K562 (cell line): ENCODE results near the gene SEC61A2. TPM values are rescaled to one million over a fixed set of nuclear protein-coding genes. Genes with fewer than 3 reads are reported as not detected.

Experiments
- ATAC-seq: fragments of 200-7000 bp; cut with Tn5 transposase; 3 replicates; pipeline ENCODE4 v1.9.1; 2020; ENCODE audit warnings: moderate library complexity
- BruUV-seq: library from RNA; stranded (reverse); fragments of 400-500 nt; replicated peaks from 2 replicates; lab custom pipeline; 2021; lab: Mats Ljungman, UMichigan
- CTCF ChIA-PET: fragments of 300-600 bp; formaldehyde crosslinking; extraction: SDS; loops from one replicate; lab custom pipeline; 2021; ENCODE audit warnings: low intra/inter-chr PET ratio; lab: Yijun Ruan, JAX
- POLR2A ChIA-PET: fragments of 300-600, 350-650 bp; sonication (Branson Sonifier 250); formaldehyde crosslinking; extraction: SDS; loops from one replicate; lab custom pipeline; 2021; ENCODE audit warnings: antibody characterized with exemption, inconsistent platforms; lab: Yijun Ruan, JAX
- DNase-seq, 4 experiments: peaks; one replicate each; pipeline versions ENCODE4 v3.0.0 to v3.0.0-alpha.2; 2011 to 2018; ENCODE audit warnings: low spot score in 3 of 4, mixed read lengths in 3 of 4; ENCODE audit errors: extremely low read depth in 1 of 4
- FAIRE-seq: peaks from 2 replicates; lab custom pipeline; 2011; peaks lifted over from hg19 to GRCh38; lab: Jason Lieb, UNC
- H2AFZ ChIP-seq: 2 replicates; pipeline ENCODE4 v1.6.0; 2011; ENCODE audit warnings: low read depth, low read length, control low read depth, inconsistent platforms
- H3K27ac ChIP-seq: fragments of 200-600 bp; 3 replicates; pipeline ENCODE4 v1.8.0; 2011; ENCODE audit warnings: low read depth, mild to moderate bottlenecking, control low read depth, inconsistent platforms, low read length, moderate library complexity, mixed read lengths; ENCODE audit errors: extremely low read depth
- H3K27me3 ChIP-seq, 2 experiments: fragments of 300-600 bp in 1 of 2; 2 replicates in 1 of 2; 3 replicates in 1 of 2; pipeline versions ENCODE4 v1.6.0 to v1.8.0; 2011; ENCODE audit warnings: inconsistent platforms in 2 of 2, low read length in 2 of 2, mild to moderate bottlenecking in 1 of 2, mixed read lengths in 1 of 2, moderate library complexity in 1 of 2; ENCODE audit not compliant: control insufficient read depth in 2 of 2, insufficient read depth in 2 of 2
- H3K36me3 ChIP-seq: fragments of 300-600 bp; 3 replicates; pipeline ENCODE4 v1.8.0; 2011; ENCODE audit warnings: mild to moderate bottlenecking, low read length, inconsistent platforms; ENCODE audit not compliant: control insufficient read depth, insufficient read depth
- H3K4me1 ChIP-seq, 2 experiments: fragments of 200-600 bp in 1 of 2; replicated peaks in 1 of 2; 2 replicates in 1 of 2; 3 replicates in 1 of 2; pipeline versions ENCODE4 v1.5.1 to v1.8.0; 2011; ENCODE audit warnings: inconsistent platforms in 2 of 2, low read length in 2 of 2, mild to moderate bottlenecking in 1 of 2, mixed read lengths in 1 of 2, moderate library complexity in 1 of 2; ENCODE audit not compliant: control insufficient read depth in 2 of 2, insufficient read depth in 2 of 2
- H3K4me2 ChIP-seq: 2 replicates; pipeline ENCODE4 v1.6.1; 2011; ENCODE audit warnings: low read length, control low read depth, inconsistent platforms, mixed read lengths; ENCODE audit not compliant: insufficient read depth
- H3K4me3 ChIP-seq: fragments of 200-600 bp; sonication (generic), shearing (Covaris generic); 2 replicates; pipeline ENCODE4 v1.5.1; 2016; ENCODE audit warnings: control low read depth, inconsistent platforms
- H3K79me2 ChIP-seq: fragments of 200-600 bp; 3 replicates; pipeline ENCODE4 v1.8.0; 2011; ENCODE audit warnings: low read length, inconsistent platforms; ENCODE audit not compliant: control insufficient read depth, insufficient read depth
- H3K9ac ChIP-seq, 2 experiments: 2 replicates each; pipeline versions ENCODE4 v1.6.0 to v1.6.1; 2011; ENCODE audit warnings: low read depth in 2 of 2, low read length in 2 of 2, control low read depth in 1 of 2, inconsistent platforms in 1 of 2, mild to moderate bottlenecking in 1 of 2, mixed read lengths in 1 of 2; ENCODE audit not compliant: insufficient read depth in 1 of 2
- H3K9me1 ChIP-seq: one replicate; pipeline ENCODE4 v1.6.0; 2011; ENCODE audit warnings: inconsistent platforms, mild to moderate bottlenecking, low read length, moderate library complexity; ENCODE audit not compliant: control insufficient read depth, insufficient read depth
- H3K9me3 ChIP-seq: replicated peaks from 2 replicates; pipeline ENCODE4 v1.5.1; 2011; ENCODE audit warnings: low read depth, low read length, inconsistent platforms; ENCODE audit not compliant: control insufficient read depth, insufficient read depth
- H4K20me1 ChIP-seq: replicated peaks from 2 replicates; pipeline ENCODE4 v1.6.1; 2011; ENCODE audit warnings: low read length, inconsistent platforms, mixed read lengths; ENCODE audit not compliant: control insufficient read depth, insufficient read depth
- EHMT2 ChIP-seq: fragments of 450-650 bp; IDR thresholded peaks from 2 replicates; pipeline ENCODE4 v1.6.1; 2018; ENCODE audit warnings: antibody characterized with exemption
- MYC ChIP-seq, 2 experiments: fragments of 250-450 bp in 1 of 2; sonication (Bioruptor Pico) in 1 of 2; IDR thresholded peaks; 2 replicates each; pipeline versions ENCODE4 v1.5.1 to v1.6.1; 2012 to 2021; ENCODE audit warnings: low read depth in 2 of 2, borderline replicate concordance in 1 of 2, improper control_type of control experiment in 1 of 2, low read length in 1 of 2, mild to moderate bottlenecking in 1 of 2, moderate library complexity in 1 of 2
- RAD21 ChIP-seq, 2 experiments: fragments of 250-450 bp in 1 of 2; fragments of 450-650 bp in 1 of 2; sonication (Bioruptor Pico) in 1 of 2; formaldehyde crosslinking in 1 of 2; IDR thresholded peaks in 1 of 2; conservative IDR thresholded peaks in 1 of 2; 2 replicates each; pipeline versions ENCODE4 v1.4.0 to v1.8.0; 2020 to 2022; ENCODE audit warnings: mild to moderate bottlenecking in 2 of 2, moderate library complexity in 1 of 2
- RCOR1 ChIP-seq, 2 experiments: IDR thresholded peaks; 2 replicates each; pipeline ENCODE4 v1.6.1; 2012; ENCODE audit warnings: low read depth in 2 of 2, low read length in 2 of 2, borderline replicate concordance in 1 of 2, improper control_type of control experiment in 1 of 2
- ZNF717 ChIP-seq: fragments of 250-450 bp; sonication (Bioruptor Pico); IDR thresholded peaks from 2 replicates; pipeline ENCODE4 v1.5.0; 2021
- WGBS: fragments of 100-300 bp; shearing (Covaris generic); methylation state at CpG from one replicate; pipeline ENCODE4 v1.1.6; 2016; ENCODE audit warnings: low coverage, mixed read lengths; ENCODE audit not compliant: insufficient coverage; ENCODE audit errors: missing lambda C conversion rate; 5-methylcytosine and 5-hydroxymethylcytosine counted together
- in situ Hi-C: fragments of 300-500 bp; cut with MboI; formaldehyde crosslinking; loops from 4 replicates; pipeline ENCODE4 v1.15.0; 2018; ENCODE audit warnings: inconsistent platforms, mixed read lengths
- intact Hi-C: fragments of 100-400 bp; cut with micrococcal nuclease; formaldehyde crosslinking; loops from 2 replicates; pipeline ENCODE4 v1.14.2; 2022
- polyA plus RNA-seq, 8 experiments: library from polyadenylated mRNA; depleted of rRNA in 4 of 8; stranded (reverse) in 5 of 8; unstranded in 3 of 8; fragments of >200 nt; fragmentation: Nextera tagmentation in 2 of 8; fragmentation: Illumina TruSeq in 1 of 8; extraction: Ambion mirVana in 2 of 8; extraction: Trizol in 1 of 8; gene quantifications; 2 replicates each; pipeline versions ENCODE4 v1.2.1 to v1.2.3, GENCODE V29; 2011 to 2014; ENCODE audit warnings: inconsistent platforms in 1 of 8, missing spikeins in 1 of 8
- total RNA-seq, 7 experiments: library from RNA; depleted of rRNA in 6 of 7; stranded (reverse); fragments of >200 nt in 6 of 7; fragmentation: Illumina TruSeq in 2 of 7; extraction: Trizol in 2 of 7; gene quantifications; 2 replicates each; pipeline versions ENCODE4 v1.2.1 to v1.2.3, GENCODE V29; 2011 to 2021; ENCODE audit warnings: low replicate concordance in 1 of 7
- TF ChIP-seq, protein P1 (sequence below): fragments of 450-650 bp; IDR thresholded peaks from 2 replicates; pipeline ENCODE4 v1.6.1; 2016
- TF ChIP-seq, protein P2 (sequence below), 3 experiments: IDR thresholded peaks in 2 of 3; conservative IDR thresholded peaks in 1 of 3; 2 replicates each; pipeline ENCODE4 v1.5.1; 2011 to 2012; ENCODE audit warnings: low read length in 3 of 3, mild to moderate bottlenecking in 3 of 3, control low read depth in 2 of 3, improper control_type of control experiment in 1 of 3, inconsistent platforms in 1 of 3, low read depth in 1 of 3, mixed read lengths in 1 of 3, moderate library complexity in 1 of 3; ENCODE audit not compliant: insufficient read depth in 2 of 3
- TF ChIP-seq, protein P3 (sequence below): fragments of 200-800 bp; sonication (Bioruptor generic); IDR thresholded peaks from 2 replicates; pipeline ENCODE4 v1.6.1; 2017; ENCODE audit warnings: missing genetic modification characterization, missing compliant biosample characterization

The SEC61A2 gene
- total and polyA plus RNA-seq, 9 of the 15 experiments (the other 6 are each of a cell fraction or from before 2014, with no cell fraction given): 1.2 to 9.7 (median 3.9) TPM

DNA sequence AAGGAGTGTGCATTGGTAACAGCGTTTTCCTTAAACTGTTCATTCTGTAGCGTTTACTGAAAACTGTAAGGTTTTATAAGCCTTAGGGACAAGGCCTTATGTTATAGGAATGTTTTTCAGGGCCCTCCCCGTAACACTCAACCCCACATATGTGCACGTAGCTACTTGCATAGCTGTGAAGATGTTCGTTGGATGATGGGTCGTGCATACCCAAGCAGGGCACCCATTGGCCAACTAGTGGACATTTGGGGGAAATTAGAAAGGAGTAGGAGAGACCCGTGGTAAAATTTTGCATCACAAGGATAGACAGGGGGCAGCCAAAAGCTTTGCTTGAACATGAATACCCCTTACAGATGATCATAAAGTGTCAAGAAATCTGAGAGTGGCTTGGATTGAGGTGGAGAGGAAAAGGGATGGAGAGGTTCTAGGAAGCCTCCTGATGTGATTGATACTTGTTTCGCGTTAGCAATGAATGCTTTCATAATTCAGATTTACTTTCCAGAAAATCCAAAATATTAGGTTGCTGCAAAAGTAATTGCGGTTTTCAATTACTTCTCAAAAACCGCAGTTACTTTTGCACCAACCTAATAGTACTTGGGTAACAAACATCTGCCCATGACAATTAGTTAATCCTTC, 878 bp downstream of the SEC61A2 start:
- H3K9me3 ChIP-seq: no peaks in the 10 kb centered on the region
- peak overlapping the region; percentile 96 for H3K4me2 ChIP-seq
- peaks cover 7 to 24% of the 10 kb centered on the region in 2 experiments; a peak in 4 of 5 replicates for H3K4me1 ChIP-seq
- in situ Hi-C loops: no loop called here
- peak overlapping the region; percentile 99 for H2AFZ ChIP-seq
- H3K36me3 ChIP-seq: peaks cover 5% of the 10 kb centered on the region; the same call in 1 of the 3 replicates
- WGBS: 22% methylated on average over 11 of the region's 11 CpGs
- peak overlapping the region; percentile 98 for H3K4me3 ChIP-seq
- ChIA-PET CTCF (no interaction called here), POLR2A (interaction anchor here (0.7 to 1.3 kb wide), 2 partner anchors 10 to 12 kb away, joined by 3 to 4 read pairs; no protein-coding TSS in a partner anchor)
- no peaks in the 10 kb centered on the region for H3K9me1 ChIP-seq
- H4K20me1 ChIP-seq: no peaks in the 10 kb centered on the region
- ATAC-seq (peak; percentile 72), DNase-seq (peak in 3 of 4 experiments; percentile 20 to 71 (median 45)), FAIRE-seq (peak; percentile 83)
- 0 out of 4 replicates have a peak overlapping the region, but pooled peaks of 1 of the 2 experiments have one; percentile 81 for H3K9ac ChIP-seq
- no peaks in the 10 kb centered on the region for H3K27me3 ChIP-seq
- BruUV-seq: TSS peak; percentile 53
- H3K79me2 ChIP-seq: 0 out of 3 replicates have a peak, but pooled peaks cover 5% of the 10 kb centered on the region
- intact Hi-C loops: no loop called here
- no peak overlapping the region for H3K27ac ChIP-seq
- peak; percentile 20 to 40; a peak in 2 of 4 replicates for TF ChIP-seq RAD21 (CRISPR knock-in tag; conservative IDR thresholded peaks at IDR 0.05 in 1 of 2, IDR thresholded peaks at IDR 0.05 in 1 of 2)
- peak in 1 of 2 experiments; percentile 42; a peak in 1 of 4 replicates for TF ChIP-seq RCOR1 (IDR thresholded peaks at IDR 0.05; ENCODE audit: borderline replicate concordance in 1 of 2, low read depth in 2 of 2, low read length in 2 of 2)
- TF ChIP-seq, protein P1, sequence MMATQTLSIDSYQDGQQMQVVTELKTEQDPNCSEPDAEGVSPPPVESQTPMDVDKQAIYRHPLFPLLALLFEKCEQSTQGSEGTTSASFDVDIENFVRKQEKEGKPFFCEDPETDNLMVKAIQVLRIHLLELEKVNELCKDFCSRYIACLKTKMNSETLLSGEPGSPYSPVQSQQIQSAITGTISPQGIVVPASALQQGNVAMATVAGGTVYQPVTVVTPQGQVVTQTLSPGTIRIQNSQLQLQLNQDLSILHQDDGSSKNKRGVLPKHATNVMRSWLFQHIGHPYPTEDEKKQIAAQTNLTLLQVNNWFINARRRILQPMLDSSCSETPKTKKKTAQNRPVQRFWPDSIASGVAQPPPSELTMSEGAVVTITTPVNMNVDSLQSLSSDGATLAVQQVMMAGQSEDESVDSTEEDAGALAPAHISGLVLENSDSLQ: 0 out of 2 replicates have a peak, but pooled peaks have one; percentile 5
- peak; percentile 42; the same call in 1 of the 2 replicates for TF ChIP-seq EHMT2
- TF ChIP-seq, protein P2, sequence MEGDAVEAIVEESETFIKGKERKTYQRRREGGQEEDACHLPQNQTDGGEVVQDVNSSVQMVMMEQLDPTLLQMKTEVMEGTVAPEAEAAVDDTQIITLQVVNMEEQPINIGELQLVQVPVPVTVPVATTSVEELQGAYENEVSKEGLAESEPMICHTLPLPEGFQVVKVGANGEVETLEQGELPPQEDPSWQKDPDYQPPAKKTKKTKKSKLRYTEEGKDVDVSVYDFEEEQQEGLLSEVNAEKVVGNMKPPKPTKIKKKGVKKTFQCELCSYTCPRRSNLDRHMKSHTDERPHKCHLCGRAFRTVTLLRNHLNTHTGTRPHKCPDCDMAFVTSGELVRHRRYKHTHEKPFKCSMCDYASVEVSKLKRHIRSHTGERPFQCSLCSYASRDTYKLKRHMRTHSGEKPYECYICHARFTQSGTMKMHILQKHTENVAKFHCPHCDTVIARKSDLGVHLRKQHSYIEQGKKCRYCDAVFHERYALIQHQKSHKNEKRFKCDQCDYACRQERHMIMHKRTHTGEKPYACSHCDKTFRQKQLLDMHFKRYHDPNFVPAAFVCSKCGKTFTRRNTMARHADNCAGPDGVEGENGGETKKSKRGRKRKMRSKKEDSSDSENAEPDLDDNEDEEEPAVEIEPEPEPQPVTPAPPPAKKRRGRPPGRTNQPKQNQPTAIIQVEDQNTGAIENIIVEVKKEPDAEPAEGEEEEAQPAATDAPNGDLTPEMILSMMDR (IDR thresholded peaks at IDR 0.05 in 2 of 3, conservative IDR thresholded peaks at IDR 0.05 in 1 of 3; ENCODE audit: insufficient read depth in 2 of 3, low read depth in 1 of 3, low read length in 3 of 3): peak; percentile 69 to 81 (median 78)
- no peak for TF ChIP-seq ZNF717 (CRISPR knock-in tag)
- TF ChIP-seq MYC (IDR thresholded peaks at IDR 0.05; ENCODE audit: low read depth, low read length): peak; percentile 22; the same call in 1 of the 2 replicates
- TF ChIP-seq MYC (CRISPR knock-in tag; IDR thresholded peaks at IDR 0.05; ENCODE audit: borderline replicate concordance, low read depth): no peak
- TF ChIP-seq, protein P3, sequence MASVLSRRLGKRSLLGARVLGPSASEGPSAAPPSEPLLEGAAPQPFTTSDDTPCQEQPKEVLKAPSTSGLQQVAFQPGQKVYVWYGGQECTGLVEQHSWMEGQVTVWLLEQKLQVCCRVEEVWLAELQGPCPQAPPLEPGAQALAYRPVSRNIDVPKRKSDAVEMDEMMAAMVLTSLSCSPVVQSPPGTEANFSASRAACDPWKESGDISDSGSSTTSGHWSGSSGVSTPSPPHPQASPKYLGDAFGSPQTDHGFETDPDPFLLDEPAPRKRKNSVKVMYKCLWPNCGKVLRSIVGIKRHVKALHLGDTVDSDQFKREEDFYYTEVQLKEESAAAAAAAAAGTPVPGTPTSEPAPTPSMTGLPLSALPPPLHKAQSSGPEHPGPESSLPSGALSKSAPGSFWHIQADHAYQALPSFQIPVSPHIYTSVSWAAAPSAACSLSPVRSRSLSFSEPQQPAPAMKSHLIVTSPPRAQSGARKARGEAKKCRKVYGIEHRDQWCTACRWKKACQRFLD (CRISPR knock-in tag): no peak
